CD4-positive, alpha-beta T cell treated with Interferon alpha-2 for 1 hour (primary cell): Measurements from ENCODE around the gene POLR3F.
"Not testable (repeated sequence)": the region's sequence is repeated elsewhere in the genome, so short reads cannot be mapped to it uniquely, and the experiment has no call there.

Source experiments
- DNase-seq, 2 donors: peaks; one replicate each; pipeline ENCODE4 v3.0.0-alpha.2; 2020 to 2022

Gene POLR3F

GRCh38 chr20:18466894-18467730 lies at the start of gene POLR3F, which contains the start of gene DZANK1:
Gene POLR3F, plus strand, starts transcription at chr20:18467390. Its CDS starts 117 bp downstream, at chr20:18467507.
Gene DZANK1, minus strand, starts transcription at chr20:18467030. Its CDS starts 1,672 bp downstream, at chr20:18465358.
- peak; percentile 94 to 95 for DNase-seq

- DNase-seq = no peak
These were observed 45.6 kb upstream of the POLR3F start for GRCh38 chr20:18421608-18422007.

GRCh38 chr20:18427214-18427613 lies 40.0 kb upstream of the POLR3F start:
- DNase-seq = no peak

- no peak for DNase-seq
These were observed 38.6 kb upstream of the POLR3F start for GRCh38 chr20:18428490-18429173.

GRCh38 chr20:18430172-18430826 lies 36.9 kb upstream of the POLR3F start:
- no peak for DNase-seq

GRCh38 chr20:18431206-18431605 lies 36.0 kb upstream of the POLR3F start:
- no peak for DNase-seq

GRCh38 chr20:18436847-18437246 lies 30.3 kb upstream of the POLR3F start:
- DNase-seq = no peak

GRCh38 chr20:18440403-18440802 lies 26.8 kb upstream of the POLR3F start:
- DNase-seq = no peak

- DNase-seq = no peak
These were observed 23.3 kb upstream of the POLR3F start for GRCh38 chr20:18443886-18444285.

- no peak for DNase-seq
These were observed 10.6 kb upstream of the POLR3F start for GRCh38 chr20:18456600-18456999.

GRCh38 chr20:18465536-18466200 lies 1.5 kb upstream of the POLR3F start:
- no peak for DNase-seq

- no peak for DNase-seq
These were observed 656 bp upstream of the POLR3F start for GRCh38 chr20:18466574-18466893.

GRCh38 chr20:18477218-18477617 lies 10.0 kb downstream of the POLR3F start:
- no peak for DNase-seq

- no peak for DNase-seq
These were observed 10.6 kb downstream of the POLR3F start for GRCh38 chr20:18477821-18478220.

GRCh38 chr20:18481596-18481995 lies 14.4 kb downstream of the POLR3F start:
- no peak for DNase-seq

GRCh38 chr20:18488301-18488700 lies 21.1 kb downstream of the POLR3F start:
- no peak for DNase-seq

- DNase-seq = no peak
These were observed 28.9 kb downstream of the POLR3F start for GRCh38 chr20:18496042-18496441.

GRCh38 chr20:18496740-18497592 lies 29.8 kb downstream of the POLR3F start, which contains the start of gene RBBP9:
Gene RBBP9, minus strand, starts transcription at chr20:18497225. Its CDS starts 58 bp downstream, at chr20:18497167.
- DNase-seq = peak; percentile 76 to 81

GRCh38 chr20:18497603-18498002 lies 30.4 kb downstream of the POLR3F start:
- DNase-seq = no peak

- not testable (repeated sequence) for DNase-seq
These were observed 34.5 kb downstream of the POLR3F start for GRCh38 chr20:18501672-18502071.

- peak; percentile 4 to 38 for DNase-seq
These were observed 37.4 kb downstream of the POLR3F start for GRCh38 chr20:18504479-18505060.

GRCh38 chr20:18506744-18507143 lies 39.6 kb downstream of the POLR3F start:
- DNase-seq = no peak
